GM18870 (cell line): ENCODE results near the gene TRIM7.

Experiments used
- ATAC-seq: cut with Tn5 transposase; IDR thresholded peaks from one replicate; pipeline ENCODE4 v1.9.1; 2021; ENCODE audit warnings: moderate library complexity; ENCODE audit not compliant: unreplicated experiment

Gene TRIM7

DNA sequence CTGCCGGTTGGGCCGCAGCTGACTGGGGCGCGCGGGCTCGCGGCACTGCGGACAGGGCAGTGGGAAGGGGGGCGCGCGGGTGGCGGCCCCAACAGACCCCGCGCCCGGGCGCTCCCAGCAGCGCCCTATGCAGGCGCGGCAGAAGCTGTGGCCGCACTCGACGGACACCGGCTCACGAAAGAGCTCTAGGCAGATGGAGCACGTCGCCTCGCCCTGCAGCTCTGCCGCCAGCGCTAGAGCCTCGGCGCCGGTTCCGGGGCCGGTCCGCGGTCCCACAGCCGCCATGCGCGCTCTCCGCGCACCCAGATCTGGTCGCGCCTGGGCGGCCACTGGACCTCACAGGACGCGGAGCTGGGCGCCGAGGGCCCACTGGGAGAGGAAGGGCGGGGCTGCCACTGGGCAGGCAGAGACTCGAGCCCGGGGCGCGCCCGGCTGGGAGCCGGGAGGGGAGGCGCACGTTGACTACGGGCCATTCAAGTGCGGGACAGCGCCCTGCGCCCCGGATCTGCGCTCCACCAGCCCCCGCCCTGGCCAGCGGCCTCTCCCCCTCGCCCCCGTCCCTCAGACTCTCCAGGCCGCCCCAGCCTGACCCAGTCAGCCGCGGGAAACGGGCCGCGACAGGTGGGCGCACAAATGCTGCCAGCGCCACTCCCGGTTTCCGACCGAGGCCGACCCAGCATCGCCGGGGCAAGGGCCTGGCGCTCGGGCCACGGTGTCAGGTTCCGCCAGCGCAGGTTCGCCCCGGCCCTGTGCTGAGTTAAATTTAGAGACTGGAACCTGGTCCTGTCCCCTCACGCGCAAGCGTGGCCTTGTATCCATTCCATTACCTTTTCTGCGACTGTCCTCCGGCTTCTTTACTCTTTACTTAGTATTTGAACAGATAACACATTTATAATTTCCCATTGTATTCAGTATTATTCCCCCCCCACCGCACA lies at the start of gene TRIM7:
Gene TRIM7, minus strand, starts transcription at position 371 of the 935 bp plus-strand sequence. Its CDS starts 86 bp downstream, at position 285.
- ATAC-seq, result no peak

DNA sequence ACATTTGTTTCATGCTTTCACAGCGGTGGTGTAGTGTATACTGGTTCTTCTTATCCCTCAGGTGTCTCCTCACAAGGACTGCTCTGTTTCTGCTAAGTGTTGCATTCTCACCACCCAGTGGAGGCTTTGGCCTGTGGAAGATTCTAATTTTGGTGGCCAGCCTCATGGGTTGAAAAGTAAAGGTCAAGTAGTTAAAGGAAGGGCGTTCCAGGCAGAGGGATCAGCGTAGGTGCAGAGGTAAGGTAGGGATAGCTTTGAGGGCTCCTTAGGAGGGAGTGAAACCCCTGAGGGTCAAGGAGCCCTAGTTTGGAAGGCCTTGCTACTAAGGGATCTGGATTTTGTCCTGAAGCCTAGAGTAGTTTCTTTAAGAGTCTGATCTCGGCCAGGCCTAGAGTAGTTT lies 43.3 kb upstream of the TRIM7 start:
- no peak for ATAC-seq

DNA sequence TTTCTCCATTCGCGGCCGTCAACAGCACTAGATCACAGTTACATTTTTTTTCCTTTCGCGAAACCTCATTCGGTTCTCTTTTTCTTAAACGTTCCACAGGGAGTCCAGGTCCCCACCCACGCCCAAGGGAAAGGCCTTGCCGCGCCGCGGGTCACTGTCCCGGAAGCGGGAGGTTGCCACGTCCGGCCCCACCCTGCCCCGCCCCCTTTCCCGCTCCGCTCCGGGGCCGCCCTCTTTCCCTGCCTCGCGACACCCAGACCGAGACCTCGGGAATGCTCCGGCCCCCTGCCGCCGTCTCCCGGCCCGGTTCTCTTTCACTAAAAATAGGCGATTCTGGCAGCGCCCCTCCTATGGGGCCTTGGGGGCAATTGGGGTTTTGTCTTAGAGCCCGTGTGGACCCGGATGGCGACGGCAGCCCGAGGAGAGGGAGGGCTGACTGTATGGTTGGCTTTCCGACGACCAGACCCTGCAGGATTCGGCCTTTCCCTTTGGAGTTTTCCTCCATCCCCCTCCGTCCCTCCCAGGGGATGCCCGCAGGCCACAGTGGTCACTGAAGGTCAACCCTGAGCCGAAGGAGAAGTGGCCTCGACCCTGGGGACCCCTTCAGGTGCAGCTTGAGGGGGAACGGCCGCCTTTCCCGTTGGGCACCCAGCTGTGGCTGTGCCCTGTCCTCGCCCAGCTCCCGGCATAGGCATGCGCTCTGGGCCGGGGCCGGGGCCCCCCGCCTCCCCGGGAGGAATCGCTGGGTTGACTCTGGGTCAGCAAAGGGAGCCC lies 41.5 kb upstream of the TRIM7 start:
- no peak for ATAC-seq

DNA sequence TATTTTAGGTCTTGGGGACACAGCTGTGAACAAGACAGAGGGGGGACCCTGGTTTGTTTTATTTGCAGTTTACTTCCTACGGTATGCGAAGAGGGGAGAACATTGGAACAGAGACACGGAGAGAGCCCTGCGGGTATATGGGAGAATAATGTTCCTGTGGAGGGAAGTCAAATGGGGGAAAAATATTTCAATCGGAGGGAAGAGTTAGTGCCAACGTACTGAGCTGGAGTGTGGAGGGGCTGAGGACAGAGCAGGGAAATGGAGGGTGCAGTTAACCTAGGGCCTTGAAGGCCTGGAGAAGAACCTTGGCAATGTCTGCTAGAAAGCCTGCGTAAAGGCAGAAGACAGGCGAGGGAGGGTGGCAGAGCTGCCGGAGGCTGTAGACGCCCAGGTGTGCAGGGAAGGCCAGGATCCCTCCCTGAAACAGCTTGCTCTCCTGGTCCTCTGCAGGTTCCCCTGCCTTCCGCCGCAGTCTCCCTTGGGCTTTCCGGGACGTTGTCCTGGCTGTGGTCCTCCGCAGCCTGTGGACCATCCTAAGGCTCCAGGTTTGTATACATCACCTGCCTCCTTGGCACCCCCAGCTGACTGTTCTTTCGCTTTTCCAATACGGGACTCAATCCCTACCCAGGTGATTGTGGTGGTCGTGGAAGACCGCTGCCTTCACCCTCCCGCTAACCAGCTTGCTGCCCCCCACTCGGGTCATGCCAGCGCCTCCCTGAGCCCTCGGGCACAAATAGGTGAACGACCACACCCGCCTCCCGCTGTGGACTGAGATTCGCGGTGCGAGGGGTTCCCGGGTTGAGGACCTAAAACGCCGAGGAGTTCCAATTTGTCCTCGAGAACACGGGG lies 40.7 kb upstream of the TRIM7 start:
- no peak for ATAC-seq

DNA sequence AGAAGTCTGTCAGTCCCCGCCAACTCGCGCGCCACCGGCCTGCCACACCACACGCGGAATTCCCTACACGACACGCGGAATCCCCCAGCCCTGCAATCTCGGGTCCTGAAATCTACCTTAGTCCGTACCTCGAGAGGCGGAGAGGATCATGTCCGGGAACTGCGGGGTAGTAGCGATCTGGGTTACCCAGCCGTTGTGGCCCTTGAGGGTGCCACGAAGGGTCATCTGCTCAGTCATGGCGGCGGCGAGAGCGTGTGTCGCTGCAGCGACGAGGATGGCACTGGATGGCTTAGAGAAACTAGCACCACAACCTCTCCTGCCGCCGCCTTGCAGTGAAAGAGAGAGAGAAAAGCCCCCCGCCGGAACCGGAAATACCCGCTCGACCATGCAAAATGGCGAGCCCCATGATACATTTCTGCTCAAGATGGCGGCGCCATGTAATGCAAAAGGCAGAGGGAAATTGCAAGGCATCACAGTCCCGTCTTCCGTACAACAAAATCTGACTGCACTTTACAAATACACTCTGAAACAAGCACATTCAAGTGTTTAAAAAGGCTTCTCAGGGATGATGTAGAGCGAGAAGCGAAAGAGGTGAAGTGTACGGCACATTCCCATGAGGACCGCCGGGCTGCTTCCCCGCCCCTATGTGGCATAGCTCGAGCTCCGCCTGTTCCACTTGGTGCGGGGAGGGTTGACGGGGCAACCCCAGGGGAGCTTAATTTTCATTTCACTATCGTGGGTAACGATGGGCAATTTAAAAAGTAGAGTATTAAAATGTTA lies 38.8 kb upstream of the TRIM7 start, which contains the start of gene RACK1:
Gene RACK1, minus strand, starts transcription at position 343 of the 780 bp plus-strand sequence. Its CDS starts 106 bp downstream, at position 237.
- ATAC-seq, result peak; percentile 76

DNA sequence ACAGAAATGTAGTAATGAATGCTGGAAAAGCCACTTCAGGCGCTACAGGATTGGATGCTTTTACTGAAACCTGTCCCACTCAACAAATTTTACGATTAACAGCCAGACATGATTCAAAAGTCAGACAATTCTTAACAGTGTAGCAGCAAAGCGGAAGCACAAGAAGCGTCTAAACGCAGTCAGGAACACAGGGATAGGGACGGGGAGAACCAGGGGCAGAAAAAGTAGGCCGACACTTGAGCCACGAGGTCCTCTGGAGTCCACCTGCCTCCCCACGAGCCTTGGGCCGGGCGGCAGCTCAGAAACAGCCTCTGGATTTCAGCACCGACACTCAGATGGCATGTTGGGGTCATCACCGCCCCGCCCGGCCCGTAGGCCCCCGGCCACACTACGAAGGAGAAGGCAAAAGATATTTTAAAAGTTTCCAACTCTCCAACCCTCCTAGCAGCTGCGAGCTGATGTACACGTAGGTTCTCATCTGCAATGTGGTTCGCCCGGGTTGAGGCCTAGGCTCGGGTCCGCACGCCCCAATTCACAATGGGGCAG lies 38.1 kb upstream of the TRIM7 start:
- no peak for ATAC-seq

DNA sequence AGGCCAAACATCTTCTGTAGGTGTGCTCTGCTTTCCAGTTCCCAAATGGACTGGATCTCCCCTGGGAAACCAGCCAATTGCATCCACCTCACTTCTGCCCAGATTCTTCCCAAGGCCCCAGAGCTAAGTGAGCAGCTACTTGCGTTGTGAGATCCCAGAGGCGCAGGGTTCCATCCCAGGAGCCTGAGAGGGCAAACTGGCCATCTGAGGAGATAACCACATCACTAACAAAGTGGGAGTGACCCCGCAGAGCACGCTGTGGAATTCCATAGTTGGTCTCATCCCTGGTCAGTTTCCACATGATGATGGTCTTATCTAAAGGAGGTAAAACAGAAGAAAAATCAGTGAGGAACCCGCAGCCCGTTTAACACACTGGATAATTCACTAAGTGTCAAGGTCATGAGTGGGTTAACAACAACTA lies 37.0 kb upstream of the TRIM7 start:
- ATAC-seq, result no peak

DNA sequence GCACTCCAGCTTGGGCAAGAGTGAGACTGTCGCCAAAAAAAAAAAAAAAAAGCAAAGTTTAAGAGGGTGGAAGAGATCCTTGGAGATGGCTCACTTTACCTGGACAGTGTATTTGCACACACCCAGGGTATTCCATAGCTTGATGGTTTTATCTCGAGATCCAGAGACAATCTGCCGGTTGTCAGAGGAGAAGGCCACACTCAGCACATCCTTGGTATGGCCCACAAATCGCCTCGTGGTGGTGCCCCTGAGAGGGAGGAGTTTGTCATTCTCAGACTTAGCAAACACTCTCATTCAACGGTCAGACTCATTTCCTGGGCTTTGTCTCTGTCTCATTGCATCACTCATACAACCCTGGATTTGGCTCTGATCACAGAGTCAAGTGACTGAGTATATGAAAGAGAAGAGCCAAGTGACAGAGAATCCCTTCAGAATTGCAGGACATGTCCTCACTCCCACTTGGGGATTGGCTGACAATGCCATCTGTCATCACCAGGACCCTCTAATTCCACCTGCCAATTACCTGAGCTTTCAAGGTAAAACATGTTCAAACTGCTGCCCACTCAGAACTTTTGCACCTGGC lies 36.5 kb upstream of the TRIM7 start:
- ATAC-seq, result no peak

DNA sequence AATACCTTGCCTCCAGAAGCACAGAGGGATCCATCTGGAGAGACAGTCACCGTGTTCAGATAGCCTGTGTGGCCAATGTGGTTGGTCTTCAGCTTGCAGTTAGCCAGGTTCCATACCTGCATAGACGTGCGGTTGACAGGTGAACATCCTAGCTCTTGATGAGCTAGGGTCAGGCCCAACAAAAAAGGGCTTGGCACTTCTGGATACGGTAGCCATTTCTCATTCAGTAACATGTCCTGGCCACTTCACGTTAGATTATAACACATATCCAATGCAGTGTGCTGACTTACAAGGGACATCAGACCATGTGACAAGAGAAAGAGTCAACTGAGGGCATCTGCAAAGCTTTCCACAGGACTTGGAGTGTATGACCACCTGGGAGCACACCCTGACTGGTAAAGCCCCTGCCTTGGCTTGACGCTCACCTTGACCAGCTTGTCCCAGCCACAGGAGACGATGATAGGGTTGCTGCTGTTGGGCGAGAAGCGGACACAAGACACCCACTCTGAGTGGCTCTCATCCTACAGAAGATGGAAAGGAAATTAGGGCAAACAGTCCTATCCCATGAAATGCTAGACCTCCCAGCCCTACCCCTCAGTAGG lies 34.2 kb upstream of the TRIM7 start:
- no peak for ATAC-seq

DNA sequence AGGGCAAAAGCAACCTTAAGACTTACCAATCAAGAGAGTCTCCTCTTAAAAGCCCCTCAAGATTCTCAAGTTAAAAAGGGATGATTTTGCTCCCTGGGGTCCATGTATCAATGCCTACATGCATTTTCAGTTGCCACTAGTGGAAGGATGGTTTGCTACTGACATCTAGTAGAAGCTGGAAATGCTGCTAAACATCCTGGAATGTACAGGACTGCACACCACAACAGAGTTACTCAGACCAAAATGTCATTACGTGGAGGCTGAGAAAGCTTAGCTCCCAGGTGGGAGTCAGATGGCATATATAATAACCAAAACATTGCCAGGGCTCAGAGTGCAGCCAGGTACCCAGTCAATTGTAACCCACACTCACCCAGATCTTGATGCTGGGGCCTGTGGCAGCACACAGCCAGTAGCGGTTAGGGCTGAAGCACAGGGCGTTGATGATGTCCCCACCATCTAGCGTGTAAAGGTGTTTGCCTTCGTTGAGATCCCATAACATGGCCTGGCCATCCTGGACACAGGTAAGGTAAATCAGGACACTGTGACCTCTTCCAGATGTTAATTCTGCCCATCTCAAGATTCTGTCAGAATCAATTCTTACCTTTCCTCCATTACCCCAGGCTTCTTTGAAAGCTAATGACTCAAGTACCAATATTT lies 32.9 kb upstream of the TRIM7 start:
- no peak for ATAC-seq

DNA sequence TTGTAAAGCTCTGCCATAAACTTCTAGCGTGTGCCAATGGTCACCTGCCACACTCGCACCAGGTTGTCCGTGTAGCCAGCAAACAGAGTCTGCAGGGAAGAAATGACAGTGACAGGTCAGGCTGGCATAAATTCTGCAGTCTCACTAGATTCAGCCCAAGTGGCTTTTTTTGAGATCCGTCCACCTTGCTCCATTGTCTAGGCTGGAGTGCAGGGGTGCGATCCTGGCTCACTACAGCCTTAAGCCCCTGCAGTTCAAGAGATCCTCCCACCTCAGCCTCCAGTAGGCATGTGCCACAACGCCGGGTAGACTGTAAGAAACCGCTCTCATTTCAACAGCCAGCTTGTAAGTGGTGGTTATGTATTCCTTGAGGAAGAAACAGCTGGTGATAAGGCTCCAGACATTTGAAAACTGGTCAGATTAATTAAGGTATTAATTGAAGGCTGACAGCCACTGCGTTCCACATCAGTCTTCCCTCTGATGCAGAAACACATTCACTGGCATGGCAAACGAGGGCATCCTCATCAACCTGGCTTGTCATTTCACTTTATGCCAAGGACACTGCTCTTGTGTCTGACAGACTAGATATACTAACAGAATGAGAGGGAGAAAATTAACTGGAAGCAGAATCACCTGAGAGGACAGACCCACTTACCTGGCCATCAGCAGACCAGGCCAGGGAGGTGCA lies 32.1 kb upstream of the TRIM7 start:
- no peak for ATAC-seq

DNA sequence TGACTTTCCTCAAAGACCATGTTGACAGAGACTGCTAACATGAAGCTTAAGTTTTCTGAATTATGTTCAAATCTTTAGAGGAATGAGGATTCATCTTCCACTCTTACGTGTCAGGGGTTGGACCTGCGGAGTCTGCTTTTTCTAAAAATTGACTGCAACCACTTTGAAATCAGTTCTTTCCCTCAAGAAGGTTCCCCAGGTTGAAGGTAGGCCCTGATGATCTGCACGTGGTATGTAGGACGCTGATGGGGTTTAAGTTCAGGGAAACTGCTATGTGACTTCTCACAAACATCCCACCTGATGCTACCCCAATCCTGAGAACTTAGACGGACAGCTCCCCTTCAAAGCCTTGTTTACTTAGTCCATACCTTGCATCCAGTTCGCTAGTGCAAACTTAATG lies 31.5 kb upstream of the TRIM7 start:
- ATAC-seq, result no peak

DNA sequence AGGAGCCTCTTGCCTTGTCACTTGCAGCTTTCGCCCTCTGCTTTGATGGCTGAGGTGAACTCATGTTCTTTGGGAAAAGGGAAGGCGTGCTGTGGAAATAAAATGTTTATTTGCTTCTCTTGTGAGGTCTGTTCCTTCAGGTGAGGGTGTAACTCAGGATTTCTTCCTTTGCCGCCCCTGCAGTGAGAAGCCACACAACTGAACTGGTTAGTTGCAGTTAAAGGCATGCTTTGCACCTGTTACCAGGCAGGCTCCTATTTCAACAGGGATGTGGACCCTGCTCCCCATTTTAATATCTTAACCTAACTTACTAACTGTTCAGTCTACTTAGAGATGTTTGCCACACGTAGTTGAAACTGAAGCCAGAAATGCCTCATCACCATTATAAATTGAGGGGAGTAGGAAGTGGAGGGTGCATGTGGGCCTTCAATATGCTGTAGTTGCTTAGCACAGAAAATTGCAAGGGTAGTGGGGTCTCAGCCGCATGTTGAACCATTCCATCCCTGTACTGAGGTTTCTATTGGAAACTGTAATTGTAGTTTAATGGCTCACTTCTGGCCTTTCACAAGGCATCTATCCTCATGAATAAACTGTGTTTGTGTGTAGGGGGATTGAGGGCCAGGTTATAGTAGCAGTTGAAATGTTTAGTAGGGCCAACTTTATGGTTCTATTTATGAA lies 30.8 kb upstream of the TRIM7 start:
- ATAC-seq, result no peak

DNA sequence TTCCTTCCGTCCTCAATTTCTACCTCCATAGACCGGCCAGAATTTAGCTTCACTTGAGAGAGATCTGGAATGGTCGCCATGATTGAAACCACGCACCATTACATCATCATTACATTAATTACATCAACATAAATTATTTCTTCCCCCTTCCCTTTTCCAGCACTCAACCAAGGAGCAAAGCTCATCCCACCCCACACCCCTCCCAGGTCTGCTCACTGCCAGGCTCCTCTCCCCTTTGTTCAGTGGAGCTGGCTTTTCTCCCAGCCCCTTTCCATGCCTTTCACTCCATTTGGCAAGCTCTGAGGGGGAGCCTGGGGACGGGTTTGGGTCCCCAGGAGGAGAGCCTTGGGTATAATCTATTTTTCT lies 30.3 kb upstream of the TRIM7 start:
- ATAC-seq, result no peak

DNA sequence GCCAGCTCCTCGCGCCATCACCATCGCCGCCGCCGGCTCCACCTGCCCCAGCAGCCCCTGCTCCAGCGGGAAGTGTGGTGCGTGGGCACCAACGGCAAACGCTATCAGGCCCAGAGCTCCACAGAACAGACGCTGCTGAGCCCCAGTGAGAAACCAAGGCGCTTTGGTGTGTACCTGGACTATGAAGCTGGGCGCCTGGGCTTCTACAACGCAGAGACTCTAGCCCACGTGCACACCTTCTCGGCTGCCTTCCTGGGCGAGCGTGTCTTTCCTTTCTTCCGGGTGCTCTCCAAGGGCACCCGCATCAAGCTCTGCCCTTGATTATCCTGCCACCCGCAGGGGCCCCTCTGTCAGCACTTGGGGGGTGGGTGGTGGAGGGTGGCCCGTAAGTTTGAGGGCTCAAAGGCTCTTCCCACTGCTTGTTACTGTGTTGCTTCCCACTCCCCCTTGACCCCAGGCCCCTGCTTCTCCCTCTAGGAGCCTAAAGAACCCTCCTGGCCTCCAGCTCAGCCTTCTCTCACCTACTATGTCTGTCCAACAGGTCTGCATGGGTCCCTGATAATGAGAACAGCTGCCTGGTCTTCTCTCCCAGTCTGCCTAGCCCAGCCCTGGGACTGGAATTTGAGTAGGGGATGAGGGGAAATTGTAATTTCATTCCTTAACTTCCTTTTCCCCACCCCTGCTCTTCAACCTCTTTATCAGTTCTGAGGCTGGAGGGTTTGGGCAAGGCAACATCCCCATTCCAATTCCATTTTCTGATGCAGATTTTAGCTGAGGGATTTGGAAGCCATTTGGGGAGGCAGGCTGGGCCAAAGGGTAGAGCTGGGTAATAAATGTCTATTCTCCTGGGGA lies 29.7 kb upstream of the TRIM7 start:
- no peak for ATAC-seq

DNA sequence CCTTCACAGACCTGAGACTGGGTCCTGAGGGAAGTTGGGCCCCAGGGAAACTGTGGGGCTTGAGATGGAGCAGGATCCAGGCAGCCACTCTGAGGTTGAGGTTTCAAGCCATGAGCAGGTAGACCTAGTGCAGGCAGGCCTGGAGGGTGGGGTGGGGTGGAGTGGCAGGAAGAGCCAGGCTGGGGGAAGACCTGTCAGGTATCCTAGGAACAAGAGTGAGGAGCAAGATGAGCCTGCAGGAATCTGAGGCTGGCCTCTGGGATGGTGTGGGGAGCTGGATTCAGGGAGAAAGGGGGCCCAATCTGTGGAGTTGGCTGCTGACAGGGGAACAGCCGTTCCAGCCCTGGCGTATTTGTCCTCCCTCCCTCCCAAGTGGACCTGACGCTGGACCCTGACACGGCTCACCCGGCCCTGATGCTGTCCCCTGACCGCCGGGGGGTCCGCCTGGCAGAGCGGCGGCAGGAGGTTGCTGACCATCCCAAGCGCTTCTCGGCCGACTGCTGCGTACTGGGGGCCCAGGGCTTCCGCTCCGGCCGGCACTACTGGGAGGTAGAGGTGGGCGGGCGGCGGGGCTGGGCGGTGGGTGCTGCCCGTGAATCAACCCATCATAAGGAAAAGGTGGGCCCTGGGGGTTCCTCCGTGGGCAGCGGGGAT lies 28.9 kb upstream of the TRIM7 start:
- ATAC-seq, result no peak
